ENCODE results near the gene SEMA3C. TPM values are rescaled to one million over a fixed set of nuclear protein-coding genes. Genes with fewer than 3 reads are reported as not detected.
A peak's percentile ranks its signal among the peaks of the same experiment; 100 is the strongest.

SEMA3C gene
- total and polyA plus RNA-seq, 8 donors, result 0.28 to 11.3 (median 1.0) TPM

GRCh38 chr7:80771523-80771922 lies 147.3 kb downstream of the SEMA3C start:
- Histone ChIP-seq H3K27me3 (no peaks in the 10 kb centered on the region), H3K36me3 (no peaks in the 10 kb centered on the region), H3K4me1 (no peaks in the 10 kb centered on the region), H3K9me3 (no peaks in the 10 kb centered on the region), H3K4me3 (no peak overlapping the region), H3K27ac (no peak overlapping the region)
- intact Hi-C loops (cut with DNase I), result no loop called here
- TF ChIP-seq, protein P1, sequence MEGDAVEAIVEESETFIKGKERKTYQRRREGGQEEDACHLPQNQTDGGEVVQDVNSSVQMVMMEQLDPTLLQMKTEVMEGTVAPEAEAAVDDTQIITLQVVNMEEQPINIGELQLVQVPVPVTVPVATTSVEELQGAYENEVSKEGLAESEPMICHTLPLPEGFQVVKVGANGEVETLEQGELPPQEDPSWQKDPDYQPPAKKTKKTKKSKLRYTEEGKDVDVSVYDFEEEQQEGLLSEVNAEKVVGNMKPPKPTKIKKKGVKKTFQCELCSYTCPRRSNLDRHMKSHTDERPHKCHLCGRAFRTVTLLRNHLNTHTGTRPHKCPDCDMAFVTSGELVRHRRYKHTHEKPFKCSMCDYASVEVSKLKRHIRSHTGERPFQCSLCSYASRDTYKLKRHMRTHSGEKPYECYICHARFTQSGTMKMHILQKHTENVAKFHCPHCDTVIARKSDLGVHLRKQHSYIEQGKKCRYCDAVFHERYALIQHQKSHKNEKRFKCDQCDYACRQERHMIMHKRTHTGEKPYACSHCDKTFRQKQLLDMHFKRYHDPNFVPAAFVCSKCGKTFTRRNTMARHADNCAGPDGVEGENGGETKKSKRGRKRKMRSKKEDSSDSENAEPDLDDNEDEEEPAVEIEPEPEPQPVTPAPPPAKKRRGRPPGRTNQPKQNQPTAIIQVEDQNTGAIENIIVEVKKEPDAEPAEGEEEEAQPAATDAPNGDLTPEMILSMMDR (IDR thresholded peaks at IDR 0.05), result no peak
- WGBS, 2 donors, result 44 to 45% methylated on average over 4 of the region's 4 CpGs
- FAIRE-seq (no peak), ATAC-seq (peak in 3 of 4 donors; percentile 37 to 63 (median 55)), DNase-seq (no peak)

- ATAC-seq (no peak), FAIRE-seq (no peak), DNase-seq (no peak)
- H3K27ac ChIP-seq, result no peak overlapping the region
- WGBS, 2 donors, result 84 to 88% methylated on average over 2 of the region's 2 CpGs
- no peaks in the 10 kb centered on the region for H3K36me3 ChIP-seq
- no peaks in the 10 kb centered on the region for H3K27me3 ChIP-seq
- TF ChIP-seq, protein P1 (IDR thresholded peaks at IDR 0.05), result no peak
- no peaks in the 10 kb centered on the region for H3K4me1 ChIP-seq
- intact Hi-C loops (cut with DNase I), result no loop called here
- H3K9me3 ChIP-seq, result no peaks in the 10 kb centered on the region
- H3K4me3 ChIP-seq, result no peak overlapping the region
These were observed 148.2 kb downstream of the SEMA3C start for GRCh38 chr7:80770675-80771081.

DNA sequence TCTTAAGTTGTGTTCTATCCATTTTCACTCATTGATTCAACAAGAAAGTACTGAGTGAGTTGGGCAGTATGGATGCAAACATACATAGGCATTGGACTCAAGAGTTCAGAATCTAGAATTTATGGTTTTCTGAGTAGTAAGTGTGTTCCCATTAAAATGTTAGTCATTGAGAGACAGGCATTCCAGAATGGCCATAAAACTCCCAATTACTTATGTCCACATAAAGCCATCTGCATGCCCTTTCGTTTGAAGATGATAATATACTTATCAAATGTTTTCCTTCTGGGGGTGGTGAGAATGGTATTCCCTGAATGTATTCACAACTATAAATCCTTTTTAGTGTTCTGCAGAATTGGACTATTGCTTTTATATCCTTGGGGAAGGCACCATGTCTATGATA lies 148.8 kb downstream of the SEMA3C start:
- ATAC-seq, result no peak
- Histone ChIP-seq H3K4me1 (no peaks in the 10 kb centered on the region), H3K27me3 (no peaks in the 10 kb centered on the region), H3K9me3 (no peaks in the 10 kb centered on the region), H3K36me3 (no peaks in the 10 kb centered on the region), H3K4me3 (no peak overlapping the region), H3K27ac (no peak overlapping the region)
- no peak for DNase-seq
- TF ChIP-seq, protein P1 (IDR thresholded peaks at IDR 0.05), result no peak
- 48 to 49% methylated on average over 1 of the region's 1 CpG for WGBS, 2 donors
- no peak for FAIRE-seq
- intact Hi-C loops (cut with DNase I), result no loop called here

DNA sequence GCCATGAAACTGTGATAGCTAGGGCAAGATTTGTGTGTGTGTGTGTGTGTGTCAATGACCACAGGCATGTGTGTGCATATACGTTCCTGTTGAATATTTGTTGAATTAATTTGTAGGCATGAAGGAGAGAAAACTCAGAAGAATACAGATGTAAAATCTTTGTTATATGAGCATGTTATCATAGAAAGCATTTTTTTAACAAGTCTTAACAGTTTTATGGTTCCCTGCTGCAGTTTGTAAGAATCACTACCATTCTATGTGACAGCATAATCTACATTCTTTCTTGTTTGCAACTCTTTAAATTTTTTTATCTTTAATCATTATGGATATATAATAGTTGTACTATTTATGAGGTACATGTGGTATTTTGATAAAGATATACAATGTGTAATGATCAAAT lies 150.1 kb downstream of the SEMA3C start:
- 83 to 97% methylated on average over 1 of the region's 1 CpG for WGBS, 2 donors

DNA sequence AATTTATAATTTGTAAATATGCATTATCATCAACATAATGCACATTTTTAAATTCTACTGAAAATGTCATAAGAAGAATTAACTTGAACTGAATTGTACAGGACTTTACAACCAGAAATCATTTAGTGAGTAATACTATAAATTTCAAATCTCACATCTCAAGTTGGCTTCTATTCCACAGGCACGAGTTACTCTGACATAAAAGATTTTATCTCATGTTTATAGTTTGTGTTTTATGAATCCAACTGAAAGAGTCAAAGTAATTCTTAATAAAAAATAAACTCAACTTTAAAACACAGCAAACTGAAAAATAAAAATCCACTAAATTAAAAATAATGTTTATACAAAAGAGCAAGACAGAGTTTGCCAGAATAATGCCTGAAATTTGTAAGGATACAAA lies 151.2 kb downstream of the SEMA3C start:
- Histone ChIP-seq H3K4me3 (no peak overlapping the region), H3K36me3 (no peaks in the 10 kb centered on the region), H3K9me3 (no peaks in the 10 kb centered on the region), H3K27me3 (no peaks in the 10 kb centered on the region), H3K4me1 (no peaks in the 10 kb centered on the region), H3K27ac (no peak overlapping the region)
- WGBS, 2 donors, result 38 to 48% methylated on average over 1 of the region's 1 CpG
- TF ChIP-seq, protein P1 (IDR thresholded peaks at IDR 0.05), result no peak
- intact Hi-C loops (cut with DNase I), result no loop called here
- ATAC-seq (no peak), FAIRE-seq (no peak), DNase-seq (no peak)

More for the DNA sequence above, 150.1 kb downstream of the SEMA3C start:
- intact Hi-C loops (cut with DNase I), result no loop called here
- H3K36me3 ChIP-seq, result no peaks in the 10 kb centered on the region
- no peak overlapping the region for H3K27ac ChIP-seq
- ATAC-seq (no peak), DNase-seq (no peak), FAIRE-seq (no peak)
- TF ChIP-seq, protein P1 (IDR thresholded peaks at IDR 0.05), result no peak
- H3K9me3 ChIP-seq, result no peaks in the 10 kb centered on the region
- H3K4me1 ChIP-seq, result no peaks in the 10 kb centered on the region
- no peaks in the 10 kb centered on the region for H3K27me3 ChIP-seq
- no peak overlapping the region for H3K4me3 ChIP-seq

Measured in pancreas (tissue), 10 donors.